A673 (cell line): ENCODE measurements around the gene MAGI1. TPM values are rescaled to one million over a fixed set of nuclear protein-coding genes. Genes with fewer than 3 reads are reported as not detected.
"Not testable (repeated sequence)": the region's sequence is repeated elsewhere in the genome, so short reads cannot be mapped to it uniquely, and the experiment has no call there.

ENCODE experiments used
- BruUV-seq: library from RNA; stranded (reverse); fragments of 400-500 nt; replicated peaks from 2 replicates; lab custom pipeline; 2021; lab: Mats Ljungman, UMichigan
- CTCF ChIA-PET: fragments of 300-600 bp; sonication (Branson Sonifier 250); formaldehyde crosslinking; loops from one replicate; lab custom pipeline; 2022; ENCODE audit warnings: antibody characterized with exemption; lab: Charles Lee
- POLR2A ChIA-PET: fragments of 300-600 bp; sonication (Branson Sonifier 250); formaldehyde crosslinking; loops from one replicate; lab custom pipeline; 2022; ENCODE audit warnings: antibody characterized with exemption; ENCODE audit not compliant: low non-redundant PET; lab: Charles Lee
- DNase-seq: peaks from one replicate; pipeline ENCODE4 v3.0.0-alpha.2; 2015; ENCODE audit warnings: low spot score
- H3K27ac ChIP-seq: fragments of 200-600 bp; sonication (generic); 2 replicates; pipeline ENCODE4 v1.5.1; 2016; ENCODE audit warnings: mixed run types, low read depth, mild to moderate bottlenecking, mixed read lengths, antibody characterized with exemption, low read length; ENCODE audit not compliant: poor library complexity, severe bottlenecking
- H3K27me3 ChIP-seq: fragments of 200-600 bp; sonication (generic); replicated peaks from 2 replicates; pipeline ENCODE4 v1.6.1; 2017; ENCODE audit warnings: mixed run types, low read depth, mild to moderate bottlenecking, mixed read lengths, antibody characterized with exemption, low read length; ENCODE audit not compliant: insufficient read depth, poor library complexity
- H3K36me3 ChIP-seq: fragments of 200-600 bp; sonication (generic); 2 replicates; pipeline ENCODE4 v1.6.1; 2016; ENCODE audit warnings: mixed run types, mild to moderate bottlenecking, mixed read lengths, antibody characterized with exemption, low read length; ENCODE audit not compliant: insufficient read depth, poor library complexity, severe bottlenecking
- H3K4me1 ChIP-seq: fragments of 200-600 bp; sonication (generic); 2 replicates; pipeline ENCODE4 v1.6.1; 2017; ENCODE audit warnings: mixed run types, mild to moderate bottlenecking, mixed read lengths, antibody characterized with exemption, low read length; ENCODE audit not compliant: insufficient read depth, poor library complexity, severe bottlenecking
- H3K4me3 ChIP-seq: fragments of 200-600 bp; sonication (generic); 2 replicates; pipeline ENCODE4 v1.5.1; 2016; ENCODE audit warnings: low read depth, mixed run types, mild to moderate bottlenecking, mixed read lengths, low read length; ENCODE audit not compliant: poor library complexity, severe bottlenecking
- H3K9me3 ChIP-seq: fragments of 200-600 bp; sonication (generic); 2 replicates; pipeline ENCODE4 v1.6.1; 2016; ENCODE audit warnings: mixed run types, low read depth, mild to moderate bottlenecking, mixed read lengths, antibody characterized with exemption, low read length; ENCODE audit not compliant: poor library complexity, severe bottlenecking
- EZH2 ChIP-seq: fragments of 200-600 bp; sonication (generic); IDR thresholded peaks from 2 replicates; pipeline ENCODE4 v1.6.1; 2017; ENCODE audit warnings: borderline replicate concordance, low read depth, mild to moderate bottlenecking, mixed read lengths, antibody characterized with exemption, low read length; ENCODE audit not compliant: poor library complexity, severe bottlenecking
- intact Hi-C: fragments of 100-400 bp; cut with micrococcal nuclease; formaldehyde crosslinking; loops from one replicate; pipeline ENCODE4 v1.10.0; 2022; ENCODE audit not compliant: unreplicated experiment
- total RNA-seq: library from RNA; stranded (reverse); gene quantifications from 2 replicates; pipeline ENCODE4 v1.2.3, GENCODE V29; 2021
- TF ChIP-seq, protein P1 (sequence below): fragments of 300-800, 200-600 bp; sonication (generic); conservative IDR thresholded peaks from 2 replicates; pipeline ENCODE4 v1.5.1; 2017; ENCODE audit warnings: low read depth, mild to moderate bottlenecking, antibody characterized with exemption, low read length, moderate library complexity, mixed read lengths

Gene MAGI1
- total RNA-seq, 1 experiment from 2014 or later, result 30.5 TPM

DNA sequence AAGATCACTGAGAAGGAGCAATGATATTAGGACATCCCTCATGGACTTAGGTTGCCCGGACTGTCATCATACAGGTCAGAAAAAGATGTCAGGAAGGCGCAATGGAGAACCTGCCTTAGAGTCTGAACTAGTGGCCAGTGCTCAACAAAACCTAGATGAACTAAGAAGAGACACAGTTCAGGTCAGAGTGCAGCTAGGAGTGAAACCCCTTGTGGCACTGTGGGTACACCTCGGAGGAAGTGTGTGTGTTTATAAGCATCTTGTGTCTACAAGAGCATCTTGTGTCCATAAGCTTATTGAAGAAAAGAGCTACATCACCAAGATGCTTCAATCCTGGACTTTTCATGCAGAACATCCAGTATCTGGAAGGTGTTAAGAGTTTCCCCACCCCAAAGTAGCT is 315.7 kb downstream of the MAGI1 start:
- CTCF ChIA-PET, result no interaction called here
- no TSS peak for BruUV-seq
- Histone ChIP-seq H3K27ac (no peak overlapping the region), H3K27me3 (no peaks in the 10 kb centered on the region), H3K36me3 (no peaks in the 10 kb centered on the region), H3K9me3 (no peaks in the 10 kb centered on the region), H3K4me1 (peaks cover 12% of the 10 kb centered on the region), H3K4me3 (no peak overlapping the region)
- POLR2A ChIA-PET, result no interaction called here
- no peak for TF ChIP-seq EZH2
- intact Hi-C loops, result no loop called here
- no peak for DNase-seq

DNA sequence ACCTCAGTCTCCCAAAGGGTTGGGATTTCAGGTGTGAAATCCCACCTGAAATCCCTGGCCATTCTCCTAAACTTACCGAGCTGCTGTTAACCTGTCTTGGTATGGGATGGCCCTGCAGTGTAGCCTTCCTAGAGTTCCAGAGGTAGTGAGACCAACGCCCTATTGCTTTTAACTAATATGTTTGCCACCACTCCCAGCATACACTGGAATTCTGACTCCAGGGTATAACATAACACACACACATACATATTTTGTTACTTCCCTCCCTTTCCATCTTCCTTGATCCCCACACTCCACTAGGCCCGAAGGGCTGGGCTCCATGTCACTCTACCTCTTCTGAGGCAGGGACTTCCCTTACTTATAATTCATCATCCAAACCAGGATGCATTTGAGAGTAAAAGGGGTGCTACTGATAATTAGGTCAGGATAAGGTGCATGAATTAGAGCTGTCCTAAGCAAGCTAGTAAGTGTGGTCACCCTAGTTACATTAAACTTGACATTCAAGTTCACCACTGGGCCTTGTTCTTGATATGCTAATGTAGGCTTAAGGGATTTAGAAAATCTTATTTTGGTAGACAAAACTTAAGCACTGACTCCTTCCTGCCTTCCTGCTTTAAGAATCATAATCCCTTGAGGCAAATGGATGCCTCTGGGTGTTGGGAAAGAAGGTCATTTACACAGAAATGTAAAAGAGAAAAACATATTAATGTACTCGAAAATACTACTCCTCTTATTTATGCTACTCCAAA is 317.6 kb downstream of the MAGI1 start:
- no peaks in the 10 kb centered on the region for H3K36me3 ChIP-seq
- H3K4me3 ChIP-seq, result no peak overlapping the region
- peak overlapping the region; percentile 49 for H3K27ac ChIP-seq
- CTCF ChIA-PET, result no interaction called here
- no peaks in the 10 kb centered on the region for H3K27me3 ChIP-seq
- no peaks in the 10 kb centered on the region for H3K9me3 ChIP-seq
- intact Hi-C loops, result no loop called here
- TF ChIP-seq, protein P1, sequence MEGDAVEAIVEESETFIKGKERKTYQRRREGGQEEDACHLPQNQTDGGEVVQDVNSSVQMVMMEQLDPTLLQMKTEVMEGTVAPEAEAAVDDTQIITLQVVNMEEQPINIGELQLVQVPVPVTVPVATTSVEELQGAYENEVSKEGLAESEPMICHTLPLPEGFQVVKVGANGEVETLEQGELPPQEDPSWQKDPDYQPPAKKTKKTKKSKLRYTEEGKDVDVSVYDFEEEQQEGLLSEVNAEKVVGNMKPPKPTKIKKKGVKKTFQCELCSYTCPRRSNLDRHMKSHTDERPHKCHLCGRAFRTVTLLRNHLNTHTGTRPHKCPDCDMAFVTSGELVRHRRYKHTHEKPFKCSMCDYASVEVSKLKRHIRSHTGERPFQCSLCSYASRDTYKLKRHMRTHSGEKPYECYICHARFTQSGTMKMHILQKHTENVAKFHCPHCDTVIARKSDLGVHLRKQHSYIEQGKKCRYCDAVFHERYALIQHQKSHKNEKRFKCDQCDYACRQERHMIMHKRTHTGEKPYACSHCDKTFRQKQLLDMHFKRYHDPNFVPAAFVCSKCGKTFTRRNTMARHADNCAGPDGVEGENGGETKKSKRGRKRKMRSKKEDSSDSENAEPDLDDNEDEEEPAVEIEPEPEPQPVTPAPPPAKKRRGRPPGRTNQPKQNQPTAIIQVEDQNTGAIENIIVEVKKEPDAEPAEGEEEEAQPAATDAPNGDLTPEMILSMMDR, result no peak
- TF ChIP-seq EZH2, result no peak
- peaks cover 8% of the 10 kb centered on the region for H3K4me1 ChIP-seq
- POLR2A ChIA-PET, result no interaction called here
- peak; percentile 51 for DNase-seq
- BruUV-seq, result no TSS peak

- CTCF ChIA-PET, H3K9me3 ChIP-seq, H3K36me3 ChIP-seq, POLR2A ChIA-PET, BruUV-seq, intact Hi-C loops, H3K27me3 ChIP-seq, H3K4me1 ChIP-seq, H3K27ac ChIP-seq, H3K4me3 ChIP-seq, DNase-seq: not testable (repeated sequence)
These were observed 319.1 kb downstream of the MAGI1 start for GRCh38 chr3:65719639-65720038.

DNA sequence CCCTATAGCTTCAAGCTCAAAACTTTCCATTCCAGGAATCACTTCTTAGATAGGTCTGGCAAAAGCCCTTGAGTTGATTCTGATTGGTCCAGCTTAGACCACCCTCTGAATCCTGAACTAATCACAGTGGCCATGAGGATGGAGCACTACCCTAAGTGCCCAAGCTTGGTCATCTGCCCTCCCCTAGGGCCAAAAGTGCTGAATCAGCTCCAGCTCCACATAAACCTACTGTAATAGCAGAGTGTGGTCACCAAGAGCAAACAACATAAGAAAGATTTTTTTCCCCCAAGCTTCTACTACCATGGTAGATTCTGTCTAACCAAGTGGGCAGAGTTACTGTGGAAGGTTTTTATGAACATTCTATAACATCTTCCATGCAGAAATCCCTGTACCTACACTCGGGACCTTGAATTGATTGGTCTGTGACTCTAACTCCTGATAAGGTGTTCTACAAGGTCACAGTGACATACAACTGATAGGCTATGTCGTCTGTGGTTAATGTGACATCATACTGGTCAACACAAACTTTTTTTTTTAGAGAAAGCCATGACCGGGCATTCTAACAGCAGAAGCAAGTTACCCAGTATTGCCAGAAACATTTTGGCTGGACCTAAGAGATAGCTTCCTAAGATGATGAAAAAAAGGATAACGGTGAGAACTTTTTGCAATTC is 320.9 kb downstream of the MAGI1 start:
- no peak overlapping the region for H3K4me3 ChIP-seq
- DNase-seq, result no peak
- TF ChIP-seq EZH2, result no peak
- TF ChIP-seq, protein P1, result no peak
- no peak overlapping the region for H3K27ac ChIP-seq
- H3K9me3 ChIP-seq, result no peaks in the 10 kb centered on the region
- ChIA-PET POLR2A (no interaction called here), CTCF (no interaction called here)
- no peaks in the 10 kb centered on the region for H3K36me3 ChIP-seq
- no TSS peak for BruUV-seq
- H3K4me1 ChIP-seq, result peaks cover 8% of the 10 kb centered on the region
- intact Hi-C loops, result no loop called here
- no peaks in the 10 kb centered on the region for H3K27me3 ChIP-seq
